Measurements from ENCODE around the gene SAMHD1. TPM values are rescaled to one million over a fixed set of nuclear protein-coding genes. Genes with fewer than 3 reads are reported as not detected.

The SAMHD1 gene
- total and polyA plus RNA-seq, 2 of the 8 experiments (the other 6 are each of a cell fraction or from before 2014, with no cell fraction given), result 22.0 to 37.1 TPM

DNA sequence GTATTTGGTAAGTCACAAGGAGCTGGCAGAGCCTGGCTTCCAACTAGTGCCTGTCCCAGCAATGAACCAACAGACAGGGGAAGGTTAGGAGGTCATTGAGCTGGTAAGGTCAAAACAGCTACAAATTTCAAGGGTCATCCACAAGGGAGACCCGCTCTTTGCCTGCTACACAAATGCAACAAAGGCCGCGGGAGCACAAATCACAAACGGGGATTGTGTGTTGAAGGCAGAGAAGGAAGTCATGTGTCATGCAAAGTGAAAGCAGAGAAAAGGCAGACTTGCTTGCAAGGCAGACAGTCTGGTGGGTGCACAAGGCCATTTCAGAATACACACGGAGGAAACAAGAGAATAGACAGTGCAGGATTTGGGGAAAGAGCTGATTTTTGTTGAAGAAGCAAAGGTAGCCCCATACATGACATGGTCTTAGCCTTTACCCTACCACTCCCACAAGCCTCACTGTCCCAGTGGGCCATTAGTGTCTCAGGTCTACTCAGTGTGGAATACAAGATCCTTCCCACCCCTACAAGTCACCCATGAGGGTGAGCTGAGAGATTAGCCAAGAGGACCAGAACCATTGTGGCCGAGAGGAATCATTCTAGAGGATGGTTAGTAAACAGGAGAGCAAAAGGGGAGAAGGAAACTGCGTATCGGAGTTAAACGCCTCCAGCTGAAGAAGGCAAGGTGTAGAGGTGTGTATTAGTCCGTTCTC is 18.1 kb upstream of the SAMHD1 start (continued):
- TF ChIP-seq EP300 (IDR thresholded peaks at IDR 0.05; ENCODE audit: borderline replicate concordance in 1 of 2, low read depth in 2 of 2, low read length in 2 of 2) (no peak), EZH2 (IDR thresholded peaks at IDR 0.05; ENCODE audit: low read depth, low read length, severe bottlenecking) (no peak)
